BE2C (cell line): ENCODE results near the gene FAM168B.

ENCODE experiments used
- DNase-seq: peaks from one replicate; pipeline ENCODE4 v3.0.0-alpha.2; 2020
- H3K27me3 ChIP-seq: fragments of 250-450 bp; sonication (Bioruptor Pico); 2 replicates; pipeline ENCODE4 v1.5.1; 2020; ENCODE audit warnings: mild to moderate bottlenecking
- H3K36me3 ChIP-seq: fragments of 250-450 bp; sonication (Bioruptor Pico); 2 replicates; pipeline ENCODE4 v1.5.1; 2020; ENCODE audit warnings: mild to moderate bottlenecking
- H3K4me1 ChIP-seq: fragments of 250-450 bp; sonication (Bioruptor Pico); 2 replicates; pipeline ENCODE4 v1.5.1; 2020
- H3K4me3 ChIP-seq: 2 replicates; pipeline ENCODE4 v1.5.1; 2011; ENCODE audit warnings: low read depth, low read length
- H3K9me3 ChIP-seq: fragments of 250-450 bp; sonication (Bioruptor Pico); 2 replicates; pipeline ENCODE4 v1.5.1; 2020
- TF ChIP-seq, protein P1 (sequence below): IDR thresholded peaks from 2 replicates; pipeline ENCODE4 v1.5.1; 2012; ENCODE audit warnings: mild to moderate bottlenecking, low read depth, low read length

Gene FAM168B

DNA sequence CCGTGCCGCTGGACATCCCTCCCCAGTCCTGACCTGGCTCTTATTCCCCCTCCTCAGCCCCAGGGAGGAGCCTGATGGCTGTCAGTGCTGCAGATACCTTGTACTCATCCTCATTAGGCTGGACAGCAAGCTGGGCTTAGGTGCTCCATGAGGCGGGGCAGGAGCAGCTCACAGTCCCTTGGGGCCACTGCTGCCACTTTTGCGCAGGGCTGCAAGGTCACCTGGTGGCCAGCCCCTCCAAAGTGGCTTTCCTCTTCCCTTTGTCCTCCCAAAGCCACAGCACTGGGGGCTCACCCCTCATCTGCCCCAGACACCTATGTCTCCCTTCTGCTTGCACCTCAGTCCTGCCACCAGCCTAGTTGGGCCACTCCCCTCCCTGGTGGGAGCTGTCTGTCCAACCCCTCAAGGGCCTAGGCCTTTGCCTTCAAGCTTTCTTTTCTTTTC is 60.8 kb downstream of the FAM168B start:
- TF ChIP-seq, protein P1, sequence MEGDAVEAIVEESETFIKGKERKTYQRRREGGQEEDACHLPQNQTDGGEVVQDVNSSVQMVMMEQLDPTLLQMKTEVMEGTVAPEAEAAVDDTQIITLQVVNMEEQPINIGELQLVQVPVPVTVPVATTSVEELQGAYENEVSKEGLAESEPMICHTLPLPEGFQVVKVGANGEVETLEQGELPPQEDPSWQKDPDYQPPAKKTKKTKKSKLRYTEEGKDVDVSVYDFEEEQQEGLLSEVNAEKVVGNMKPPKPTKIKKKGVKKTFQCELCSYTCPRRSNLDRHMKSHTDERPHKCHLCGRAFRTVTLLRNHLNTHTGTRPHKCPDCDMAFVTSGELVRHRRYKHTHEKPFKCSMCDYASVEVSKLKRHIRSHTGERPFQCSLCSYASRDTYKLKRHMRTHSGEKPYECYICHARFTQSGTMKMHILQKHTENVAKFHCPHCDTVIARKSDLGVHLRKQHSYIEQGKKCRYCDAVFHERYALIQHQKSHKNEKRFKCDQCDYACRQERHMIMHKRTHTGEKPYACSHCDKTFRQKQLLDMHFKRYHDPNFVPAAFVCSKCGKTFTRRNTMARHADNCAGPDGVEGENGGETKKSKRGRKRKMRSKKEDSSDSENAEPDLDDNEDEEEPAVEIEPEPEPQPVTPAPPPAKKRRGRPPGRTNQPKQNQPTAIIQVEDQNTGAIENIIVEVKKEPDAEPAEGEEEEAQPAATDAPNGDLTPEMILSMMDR, result no peak
- Histone ChIP-seq H3K27me3 (peaks cover 5% of the 10 kb centered on the region; the same call in 1 of the 2 replicates), H3K36me3 (no peaks in the 10 kb centered on the region), H3K4me3 (no peak overlapping the region), H3K4me1 (no peaks in the 10 kb centered on the region), H3K9me3 (no peaks in the 10 kb centered on the region)
- DNase-seq, result no peak

GRCh38 chr2:131031875-131032274 is 61.4 kb downstream of the FAM168B start:
- no peak for DNase-seq
- no peaks in the 10 kb centered on the region for H3K36me3 ChIP-seq
- H3K4me3 ChIP-seq, result no peak overlapping the region
- no peaks in the 10 kb centered on the region for H3K9me3 ChIP-seq
- H3K27me3 ChIP-seq, result peaks cover 5% of the 10 kb centered on the region; the same call in 1 of the 2 replicates
- TF ChIP-seq, protein P1, result no peak
- H3K4me1 ChIP-seq, result no peaks in the 10 kb centered on the region

DNA sequence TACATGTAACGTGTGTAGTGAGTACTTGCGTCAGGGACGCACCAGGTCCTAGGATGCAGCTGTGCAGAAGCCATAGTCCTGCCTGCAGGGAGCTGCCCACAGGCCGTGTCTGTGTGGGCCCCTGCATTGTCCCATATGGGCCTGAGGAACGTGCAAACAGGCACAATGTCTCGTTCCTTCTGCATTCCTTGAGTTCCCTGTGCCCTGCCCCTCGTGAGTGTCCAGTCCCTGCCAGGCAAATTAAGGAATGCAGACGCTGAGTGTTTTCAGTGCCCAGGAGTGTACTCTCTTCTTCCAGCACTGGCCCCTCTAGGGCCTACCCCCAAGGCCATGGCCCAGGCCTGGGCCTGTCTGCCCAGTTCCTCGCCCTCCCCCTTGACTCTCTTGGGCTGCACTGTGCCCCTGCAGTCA is 61.8 kb downstream of the FAM168B start:
- no peak for DNase-seq
- no peaks in the 10 kb centered on the region for H3K9me3 ChIP-seq
- TF ChIP-seq, protein P1, result no peak
- peaks cover 5% of the 10 kb centered on the region; the same call in 1 of the 2 replicates for H3K27me3 ChIP-seq
- no peaks in the 10 kb centered on the region for H3K36me3 ChIP-seq
- no peaks in the 10 kb centered on the region for H3K4me1 ChIP-seq
- H3K4me3 ChIP-seq, result no peak overlapping the region

GRCh38 chr2:131030478-131030971 is 62.7 kb downstream of the FAM168B start:
- no peaks in the 10 kb centered on the region for H3K36me3 ChIP-seq
- H3K27me3 ChIP-seq, result peaks cover 5% of the 10 kb centered on the region; the same call in 1 of the 2 replicates
- no peaks in the 10 kb centered on the region for H3K9me3 ChIP-seq
- TF ChIP-seq, protein P1, result no peak
- DNase-seq, result peak; percentile 46
- no peak overlapping the region for H3K4me3 ChIP-seq
- no peaks in the 10 kb centered on the region for H3K4me1 ChIP-seq

DNA sequence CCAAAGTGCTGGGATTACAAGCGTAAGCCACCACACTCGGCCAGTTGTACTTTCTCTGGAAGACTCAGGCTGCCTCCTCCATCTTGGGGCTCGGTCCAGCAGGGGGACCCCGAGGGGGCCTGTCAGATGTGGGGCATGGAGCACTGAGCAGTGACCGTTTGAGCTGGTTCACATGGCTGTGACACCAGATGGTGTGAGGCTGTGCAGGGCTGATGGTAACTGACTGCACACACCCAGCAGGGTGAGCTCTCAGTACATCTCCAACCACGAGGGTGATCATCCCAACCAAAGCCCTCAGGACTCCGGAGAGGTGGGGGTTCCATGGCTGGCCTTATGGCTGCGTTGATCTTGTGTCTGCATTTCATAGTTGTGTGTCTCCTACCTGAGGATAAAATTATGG is 63.4 kb downstream of the FAM168B start:
- TF ChIP-seq, protein P1, result no peak
- Histone ChIP-seq H3K9me3 (no peaks in the 10 kb centered on the region), H3K4me3 (no peak overlapping the region), H3K36me3 (no peaks in the 10 kb centered on the region), H3K4me1 (no peaks in the 10 kb centered on the region), H3K27me3 (peaks cover 5% of the 10 kb centered on the region; the same call in 1 of the 2 replicates)
- DNase-seq, result no peak

DNA sequence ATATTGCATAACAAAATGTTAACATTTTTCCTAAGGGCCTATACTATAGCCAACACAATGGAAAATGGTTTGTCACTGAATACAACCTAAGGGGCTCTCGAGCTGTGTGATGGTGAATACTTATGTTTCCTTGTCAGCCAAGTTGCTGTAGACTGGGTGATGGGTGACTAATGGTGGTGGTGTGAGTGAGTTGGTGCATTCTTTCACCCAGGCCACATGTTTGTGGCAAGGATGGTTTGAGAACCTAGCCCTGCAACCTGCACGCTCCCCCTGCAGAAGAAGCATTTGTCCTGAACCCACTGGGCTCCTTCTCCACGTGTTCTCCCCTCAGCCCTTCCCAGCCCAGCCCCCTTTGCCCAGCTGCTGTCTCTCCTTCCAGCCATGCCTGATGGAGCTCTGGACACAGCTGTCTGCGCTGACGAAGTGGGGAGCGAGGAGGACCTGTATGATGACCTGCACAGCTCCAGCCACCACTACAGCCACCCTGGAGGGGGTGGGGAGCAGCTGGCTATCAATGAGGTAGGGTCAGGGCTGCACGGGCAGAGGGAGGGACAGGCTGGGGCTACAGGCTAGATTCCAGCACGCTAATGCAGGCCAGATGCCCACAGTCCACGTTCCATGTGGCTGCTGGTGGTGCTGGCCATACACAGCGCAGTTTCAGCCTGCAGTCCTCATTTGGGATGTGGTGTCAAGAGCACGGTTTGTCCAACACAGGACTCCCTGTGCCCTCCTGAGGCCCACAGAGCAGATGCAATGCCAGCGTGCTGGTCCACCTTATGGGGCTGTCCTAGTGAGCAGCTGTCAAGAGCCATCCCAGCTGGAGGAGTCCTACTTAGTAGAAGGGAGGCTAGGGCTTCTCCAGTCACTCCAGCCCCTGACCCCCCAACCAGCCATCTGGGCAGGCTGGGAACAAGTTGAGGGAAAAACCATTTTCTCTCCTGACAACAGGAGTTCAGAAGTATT is 65.4 kb downstream of the FAM168B start:
- Histone ChIP-seq H3K9me3 (no peaks in the 10 kb centered on the region), H3K27me3 (no peaks in the 10 kb centered on the region), H3K4me3 (no peak overlapping the region), H3K4me1 (no peaks in the 10 kb centered on the region), H3K36me3 (no peaks in the 10 kb centered on the region)
- TF ChIP-seq, protein P1, result no peak
- no peak for DNase-seq
